Tibial artery (tissue), 4 donors: ENCODE data around the gene DTNB.

ENCODE experiments used
- DNase-seq, 2 donors: peaks; one replicate each; pipeline ENCODE4 v3.0.0-alpha.2; 2019
- H3K27ac ChIP-seq, 2 donors: fragments of 200-600 bp; sonication (generic) in 1 of 2; 1 replicate in 1 of 2; 2 replicates in 1 of 2; pipeline ENCODE4 v1.5.1; 2018 to 2019; ENCODE audit warnings: mild to moderate bottlenecking in 1 of 2
- H3K27me3 ChIP-seq, 2 donors: fragments of 200-600 bp; sonication (generic) in 1 of 2; one replicate each; pipeline versions ENCODE4 v1.5.1 to v1.6.0; 2016 to 2019
- H3K36me3 ChIP-seq, 3 donors: fragments of 200-600 bp; sonication (generic) in 2 of 3; one replicate each; pipeline ENCODE4 v1.5.1; 2016 to 2019; ENCODE audit warnings: mild to moderate bottlenecking in 2 of 3
- H3K4me1 ChIP-seq, 4 donors: fragments of 200-600 bp; sonication (generic) in 2 of 4; 1 replicate in 3 of 4; 2 replicates in 1 of 4; pipeline ENCODE4 v1.5.1; 2016 to 2019
- H3K4me3 ChIP-seq, 2 donors: fragments of 200-600 bp; sonication (generic) in 1 of 2; 1 replicate in 1 of 2; 2 replicates in 1 of 2; pipeline ENCODE4 v1.5.1; 2018 to 2019; ENCODE audit warnings: mild to moderate bottlenecking in 2 of 2
- H3K9me3 ChIP-seq, 3 donors: fragments of 200-600 bp; sonication (generic) in 1 of 3; one replicate each; pipeline ENCODE4 v1.5.1; 2016 to 2019
- CTCF ChIP-seq, 2 experiments: fragments of 200-600 bp in 1 of 2; fragments of 450-650 bp in 1 of 2; IDR thresholded peaks; one replicate each; pipeline ENCODE4 v1.5.1; 2017 to 2019; ENCODE audit warnings: antibody characterized with exemption in 2 of 2, mild to moderate bottlenecking in 1 of 2, moderate library complexity in 1 of 2
- intact Hi-C: fragments of 100-400 bp; cut with DNase I; formaldehyde crosslinking; loops from one replicate; pipeline ENCODE4 v1.15.0; 2023; ENCODE audit warnings: low total_unique reads

The DTNB gene

GRCh38 chr2:25424426-25425028 lies 248.8 kb downstream of the DTNB start:
- H3K36me3 ChIP-seq: peaks cover 0 to 4% (median 4%) of the 10 kb centered on the region in 3 donors
- no peak for DNase-seq
- H3K27ac ChIP-seq: no peak overlapping the region
- no peak for TF ChIP-seq CTCF (IDR thresholded peaks at IDR 0.05)
- no peaks in the 10 kb centered on the region for H3K27me3 ChIP-seq
- H3K4me1 ChIP-seq: no peaks in the 10 kb centered on the region
- H3K9me3 ChIP-seq: no peaks in the 10 kb centered on the region
- intact Hi-C loops: no loop called here
- no peak overlapping the region for H3K4me3 ChIP-seq

- DNase-seq: no peak
- no peak overlapping the region for H3K4me3 ChIP-seq
- H3K27ac ChIP-seq: no peak overlapping the region
- no peaks in the 10 kb centered on the region for H3K4me1 ChIP-seq
- intact Hi-C loops: no loop called here
- no peak for TF ChIP-seq CTCF (IDR thresholded peaks at IDR 0.05)
- H3K36me3 ChIP-seq: peaks cover 0 to 20% (median 0%) of the 10 kb centered on the region in 3 donors
- no peaks in the 10 kb centered on the region for H3K27me3 ChIP-seq
- no peaks in the 10 kb centered on the region for H3K9me3 ChIP-seq
These were observed 251.5 kb downstream of the DTNB start for GRCh38 chr2:25421820-25422411.

GRCh38 chr2:25421289-25421688 lies 252.1 kb downstream of the DTNB start:
- Histone ChIP-seq H3K27ac (no peak overlapping the region), H3K36me3 (peaks cover 0 to 20% (median 0%) of the 10 kb centered on the region in 3 donors), H3K4me1 (no peaks in the 10 kb centered on the region), H3K9me3 (no peaks in the 10 kb centered on the region), H3K27me3 (no peaks in the 10 kb centered on the region), H3K4me3 (no peak overlapping the region)
- no peak for TF ChIP-seq CTCF (IDR thresholded peaks at IDR 0.05)
- intact Hi-C loops: no loop called here
- DNase-seq: no peak

GRCh38 chr2:25420820-25421237 lies 252.5 kb downstream of the DTNB start:
- Histone ChIP-seq H3K9me3 (no peaks in the 10 kb centered on the region), H3K4me3 (no peak overlapping the region), H3K27me3 (no peaks in the 10 kb centered on the region), H3K36me3 (peaks cover 0 to 20% (median 0%) of the 10 kb centered on the region in 3 donors), H3K4me1 (no peaks in the 10 kb centered on the region), H3K27ac (no peak overlapping the region)
- DNase-seq: no peak
- intact Hi-C loops: no loop called here
- no peak for TF ChIP-seq CTCF (IDR thresholded peaks at IDR 0.05)

- intact Hi-C loops: no loop called here
- Histone ChIP-seq H3K27ac (no peak overlapping the region), H3K36me3 (peaks cover 0 to 20% (median 0%) of the 10 kb centered on the region in 3 donors), H3K27me3 (no peaks in the 10 kb centered on the region), H3K4me1 (no peaks in the 10 kb centered on the region), H3K4me3 (no peak overlapping the region), H3K9me3 (no peaks in the 10 kb centered on the region)
- DNase-seq: no peak
- TF ChIP-seq CTCF (IDR thresholded peaks at IDR 0.05): no peak
These were observed 253.6 kb downstream of the DTNB start for GRCh38 chr2:25419678-25420242.
